Omental fat pad (tissue), 4 donors: ENCODE data around the gene RBPMS2. TPM values are rescaled to one million over a fixed set of nuclear protein-coding genes. Genes with fewer than 3 reads are reported as not detected.
"Not testable (repeated sequence)": the region's sequence is repeated elsewhere in the genome, so short reads cannot be mapped to it uniquely, and the experiment has no call there.

Source experiments
- ATAC-seq: fragments of 150-250 bp; one replicate; pipeline ENCODE4 v1.9.1; 2016; ENCODE audit warnings: mild to moderate bottlenecking, moderate library complexity; ENCODE audit not compliant: low FRiP score
- DNase-seq: peaks from one replicate; pipeline ENCODE4 v3.0.0-alpha.2; 2019; ENCODE audit warnings: low spot score
- total RNA-seq, 4 donors: library from RNA; depleted of rRNA; stranded (reverse); fragments of >200 nt; gene quantifications; one replicate each; pipeline ENCODE4 v1.1.0, GENCODE V29; 2016
- TF ChIP-seq, protein P1 (sequence below), 3 donors: fragments of 450-650 bp; IDR thresholded peaks; one replicate each; pipeline ENCODE4 v1.5.1; 2016 to 2017; ENCODE audit warnings: antibody characterized with exemption in 3 of 3, mild to moderate bottlenecking in 3 of 3, moderate library complexity in 2 of 3

The RBPMS2 gene
- total RNA-seq, 4 donors from 2014 or later, result 1.4 to 3.1 (median 2.8) TPM

DNA sequence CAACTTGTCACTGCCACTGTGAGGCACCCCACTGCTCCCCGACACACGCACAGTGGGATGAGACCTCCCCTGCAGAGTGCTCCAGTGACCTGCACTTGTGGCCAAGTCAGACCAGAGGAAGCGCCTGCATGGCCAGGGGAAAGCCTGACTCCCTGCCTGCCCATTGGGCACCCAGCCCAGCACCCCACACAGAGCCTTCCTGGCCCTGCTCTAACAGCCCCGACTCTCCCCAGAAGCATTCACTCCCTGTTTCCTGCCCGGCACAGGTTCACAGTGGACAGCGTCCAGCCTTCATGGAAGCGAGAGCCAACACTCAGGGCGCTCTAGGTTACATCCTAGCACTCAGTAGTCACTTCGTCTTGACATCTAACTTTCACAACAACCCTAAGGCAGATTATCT lies 27.8 kb downstream of the RBPMS2 start:
- DNase-seq, result no peak
- TF ChIP-seq, protein P1, sequence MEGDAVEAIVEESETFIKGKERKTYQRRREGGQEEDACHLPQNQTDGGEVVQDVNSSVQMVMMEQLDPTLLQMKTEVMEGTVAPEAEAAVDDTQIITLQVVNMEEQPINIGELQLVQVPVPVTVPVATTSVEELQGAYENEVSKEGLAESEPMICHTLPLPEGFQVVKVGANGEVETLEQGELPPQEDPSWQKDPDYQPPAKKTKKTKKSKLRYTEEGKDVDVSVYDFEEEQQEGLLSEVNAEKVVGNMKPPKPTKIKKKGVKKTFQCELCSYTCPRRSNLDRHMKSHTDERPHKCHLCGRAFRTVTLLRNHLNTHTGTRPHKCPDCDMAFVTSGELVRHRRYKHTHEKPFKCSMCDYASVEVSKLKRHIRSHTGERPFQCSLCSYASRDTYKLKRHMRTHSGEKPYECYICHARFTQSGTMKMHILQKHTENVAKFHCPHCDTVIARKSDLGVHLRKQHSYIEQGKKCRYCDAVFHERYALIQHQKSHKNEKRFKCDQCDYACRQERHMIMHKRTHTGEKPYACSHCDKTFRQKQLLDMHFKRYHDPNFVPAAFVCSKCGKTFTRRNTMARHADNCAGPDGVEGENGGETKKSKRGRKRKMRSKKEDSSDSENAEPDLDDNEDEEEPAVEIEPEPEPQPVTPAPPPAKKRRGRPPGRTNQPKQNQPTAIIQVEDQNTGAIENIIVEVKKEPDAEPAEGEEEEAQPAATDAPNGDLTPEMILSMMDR (IDR thresholded peaks at IDR 0.05), result no peak
- ATAC-seq, result no peak

DNA sequence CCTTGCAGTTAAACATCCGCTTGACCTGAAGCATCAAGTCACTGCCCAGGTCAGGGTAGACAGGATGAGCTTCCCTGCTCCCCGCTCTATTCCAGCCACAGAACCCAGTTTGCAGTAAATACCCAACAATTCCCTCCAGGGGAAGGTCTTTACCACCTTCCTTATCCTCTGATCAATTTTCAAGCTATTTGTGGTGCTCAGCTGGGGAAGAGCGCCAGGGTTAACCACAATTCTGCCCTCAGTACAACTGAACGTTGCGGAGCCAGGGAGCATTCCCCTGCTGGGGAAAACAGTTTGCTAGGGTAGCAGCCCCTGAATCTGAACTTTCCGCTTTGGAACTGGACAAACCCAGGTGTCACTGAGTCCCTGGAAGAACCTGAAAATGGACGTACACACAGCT lies 28.5 kb downstream of the RBPMS2 start:
- DNase-seq (no peak), ATAC-seq (no peak)
- TF ChIP-seq, protein P1 (IDR thresholded peaks at IDR 0.05), result no peak

DNA sequence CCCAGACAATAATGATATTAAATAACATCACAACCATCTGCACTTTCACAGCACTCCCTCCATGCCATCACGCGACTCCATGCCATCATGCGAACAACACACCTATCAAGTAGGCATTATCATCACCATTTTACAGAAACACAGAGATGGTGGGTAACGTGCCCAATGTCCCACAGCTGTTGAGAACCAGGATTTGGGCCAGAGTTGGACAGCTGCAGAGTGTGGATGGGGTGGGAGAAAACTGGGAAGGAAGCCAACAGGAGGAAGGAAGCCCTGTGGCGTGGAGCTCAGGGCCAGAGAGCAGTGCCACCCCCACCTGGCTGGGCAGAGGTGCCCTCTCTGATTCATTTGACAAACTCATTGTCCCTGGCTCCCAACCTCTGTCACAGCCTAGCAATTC lies 29.0 kb downstream of the RBPMS2 start:
- no peak for ATAC-seq

DNA sequence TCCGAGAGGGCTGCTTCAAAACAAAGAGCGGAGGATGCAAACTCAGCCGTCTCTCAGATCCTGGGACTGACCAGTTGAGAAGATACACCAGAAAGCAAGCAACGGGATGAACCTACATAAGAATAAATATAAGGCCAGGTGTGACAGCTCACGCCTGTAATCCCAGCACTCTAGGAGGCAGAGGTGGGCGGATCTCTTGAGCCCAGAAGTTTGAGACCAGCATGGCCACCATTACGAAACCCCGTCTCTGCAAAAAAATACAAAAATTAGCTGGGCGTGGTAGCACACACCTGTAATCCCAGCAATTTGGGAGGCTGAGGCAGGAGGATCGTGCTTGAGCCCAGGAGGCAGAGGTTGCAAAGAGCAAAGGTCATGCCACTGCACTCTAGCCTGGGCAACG lies 31.7 kb downstream of the RBPMS2 start:
- DNase-seq (no peak), ATAC-seq (no peak)
- TF ChIP-seq, protein P1 (IDR thresholded peaks at IDR 0.05), result no peak

More for the DNA sequence above, 29.0 kb downstream of the RBPMS2 start:
- TF ChIP-seq, protein P1 (IDR thresholded peaks at IDR 0.05), result no peak
- no peak for DNase-seq

DNA sequence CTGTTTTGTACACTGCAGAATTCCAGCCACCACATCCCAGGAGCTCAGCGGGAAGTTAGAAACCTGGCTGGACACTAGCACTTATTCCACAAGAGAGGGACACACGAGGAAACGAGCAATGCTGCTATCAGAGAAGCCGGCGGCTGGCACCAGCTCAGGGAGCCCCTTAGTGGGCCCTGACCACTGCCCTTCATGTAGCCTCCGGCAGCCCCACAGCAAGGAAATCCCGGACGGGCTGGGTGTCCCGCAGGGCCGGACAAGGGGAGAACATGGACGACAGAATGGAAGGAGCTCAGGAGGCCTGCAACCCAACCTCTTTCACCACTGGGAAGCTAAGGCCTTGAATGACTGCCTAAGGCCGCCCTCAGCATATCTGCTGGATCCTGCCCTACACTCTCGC lies 32.5 kb downstream of the RBPMS2 start:
- TF ChIP-seq, protein P1 (IDR thresholded peaks at IDR 0.05), result no peak
- ATAC-seq (no peak), DNase-seq (no peak)

DNA sequence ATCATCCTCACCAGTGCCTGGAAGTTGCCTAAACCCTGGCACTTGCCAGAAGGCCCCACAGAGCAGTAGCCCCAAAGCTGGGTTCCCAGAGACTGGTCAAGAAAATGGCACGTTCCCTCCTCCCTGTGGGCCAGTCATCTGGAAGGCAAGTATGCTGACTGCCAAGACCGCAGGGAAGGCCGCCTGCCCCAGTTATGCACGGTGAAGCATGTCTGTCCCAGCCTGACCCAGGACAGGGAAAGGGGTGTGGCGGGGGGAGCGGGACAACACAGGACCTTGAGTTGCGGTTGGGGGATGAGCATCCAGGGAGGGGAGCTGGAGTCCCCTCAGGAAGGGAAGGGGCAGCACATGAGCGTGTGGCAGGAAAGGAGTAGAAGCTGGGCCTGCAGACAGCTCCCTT lies 33.0 kb downstream of the RBPMS2 start:
- DNase-seq (no peak), ATAC-seq (peak; percentile 6)
- TF ChIP-seq, protein P1 (IDR thresholded peaks at IDR 0.05), result no peak

DNA sequence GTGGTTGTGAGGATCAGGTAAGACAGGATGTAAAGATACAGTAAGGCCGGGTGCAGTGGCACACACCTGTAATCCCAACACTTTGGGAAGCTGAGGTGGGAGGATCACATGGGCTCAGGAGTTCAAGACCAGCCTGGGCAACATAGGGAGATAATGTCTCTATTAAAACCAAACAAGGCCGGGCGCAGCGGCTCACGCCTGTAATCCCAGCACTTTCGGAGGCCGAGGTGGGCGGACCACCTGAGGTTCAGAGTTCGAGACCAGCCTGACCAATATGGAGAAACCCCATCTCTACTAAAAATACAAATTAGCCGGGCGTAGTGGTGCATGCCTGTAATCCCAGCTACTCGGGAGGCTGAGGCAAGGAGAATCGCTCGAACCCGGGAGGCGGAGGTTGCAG lies 33.7 kb downstream of the RBPMS2 start:
- not testable (repeated sequence) for DNase-seq, ATAC-seq
